HepG2 (cell line): ENCODE data around the gene RASGRF1. TPM values are rescaled to one million over a fixed set of nuclear protein-coding genes. Genes with fewer than 3 reads are reported as not detected.

Experiments
- ATAD3A ChIP-seq: sonication (generic); formaldehyde crosslinking; IDR thresholded peaks from 2 replicates; pipeline ENCODE4 v1.4.0; 2020; ENCODE audit warnings: missing genetic modification reagents
- ATRX ChIP-seq: sonication (generic); formaldehyde crosslinking; IDR thresholded peaks from 2 replicates; pipeline ENCODE4 v1.4.0; 2020; ENCODE audit warnings: missing genetic modification reagents, borderline replicate concordance
- ETV6 ChIP-seq: sonication (generic); formaldehyde crosslinking; conservative IDR thresholded peaks from 2 replicates; pipeline ENCODE4 v1.4.0; 2020; ENCODE audit warnings: missing genetic modification reagents
- EZH2 ChIP-seq: conservative IDR thresholded peaks from 2 replicates; pipeline ENCODE4 v1.6.1; 2012; ENCODE audit warnings: mild to moderate bottlenecking, low read depth, low read length, moderate library complexity
- FLYWCH1 ChIP-seq: sonication (generic); formaldehyde crosslinking; IDR thresholded peaks from 2 replicates; pipeline ENCODE4 v1.8.1; 2023; ENCODE audit warnings: mild to moderate bottlenecking, missing genetic modification reagents
- FOXM1 ChIP-seq: sonication (generic); formaldehyde crosslinking; IDR thresholded peaks from 2 replicates; pipeline ENCODE4 v1.5.0; 2020; ENCODE audit warnings: missing genetic modification reagents
- GATA4 ChIP-seq: sonication (generic); IDR thresholded peaks from 2 replicates; pipeline ENCODE4 v1.6.1; 2016; ENCODE audit warnings: antibody characterized with exemption, low read depth, borderline replicate concordance
- GATAD1 ChIP-seq: IDR thresholded peaks from 2 replicates; pipeline ENCODE4 v1.6.1; 2016; ENCODE audit warnings: missing genetic modification reagents, missing compliant biosample characterization
- HNF4G ChIP-seq, 2 experiments: sonication (generic) in 1 of 2; formaldehyde crosslinking in 1 of 2; IDR thresholded peaks; 2 replicates each; pipeline versions ENCODE4 v1.4.0 to v1.6.1; 2011 to 2020; ENCODE audit warnings: borderline replicate concordance in 2 of 2, low read depth in 2 of 2, mild to moderate bottlenecking in 2 of 2, low read length in 1 of 2, missing genetic modification reagents in 1 of 2, moderate library complexity in 1 of 2
- MAF1 ChIP-seq: sonication (generic); formaldehyde crosslinking; IDR thresholded peaks from 2 replicates; pipeline ENCODE4 v1.5.0; 2020; ENCODE audit warnings: missing genetic modification reagents, borderline replicate concordance
- NFE2L2 ChIP-seq: fragments of 150-350 bp; IDR thresholded peaks from 2 replicates; pipeline ENCODE4 v1.6.1; 2014; ENCODE audit warnings: low read length
- NFYC ChIP-seq: IDR thresholded peaks from 2 replicates; pipeline ENCODE4 v1.6.1; 2016; ENCODE audit warnings: missing genetic modification reagents, missing compliant biosample characterization
- RFXANK ChIP-seq: IDR thresholded peaks from 2 replicates; pipeline ENCODE4 v1.6.1; 2016
- SNAI1 ChIP-seq: sonication (generic); formaldehyde crosslinking; IDR thresholded peaks from 2 replicates; pipeline ENCODE4 v1.5.0; 2020; ENCODE audit warnings: mild to moderate bottlenecking, missing genetic modification reagents, borderline replicate concordance
- TEAD3 ChIP-seq: optimal IDR thresholded peaks from 2 replicates; pipeline ENCODE3; 2016; ENCODE audit warnings: borderline replicate concordance
- TERF1 ChIP-seq: sonication (generic); formaldehyde crosslinking; IDR thresholded peaks from 2 replicates; pipeline ENCODE4 v1.8.0; 2022; ENCODE audit warnings: mild to moderate bottlenecking, missing genetic modification reagents, moderate library complexity
- ZBTB1 ChIP-seq: sonication (generic); formaldehyde crosslinking; IDR thresholded peaks from 2 replicates; pipeline ENCODE4 v1.4.0; 2020; ENCODE audit warnings: missing genetic modification reagents, borderline replicate concordance
- ZBTB20 ChIP-seq: sonication (generic); formaldehyde crosslinking; IDR thresholded peaks from 2 replicates; pipeline ENCODE4 v1.8.1; 2023; ENCODE audit warnings: missing genetic modification reagents, low read depth, mild to moderate bottlenecking, borderline replicate concordance
- ZNF17 ChIP-seq: sonication (generic); formaldehyde crosslinking; IDR thresholded peaks from 2 replicates; pipeline ENCODE4 v1.5.0; 2020; ENCODE audit warnings: mild to moderate bottlenecking, missing genetic modification reagents
- ZNF33A ChIP-seq: sonication (generic); formaldehyde crosslinking; IDR thresholded peaks from 2 replicates; pipeline ENCODE4 v1.5.1; 2020; ENCODE audit warnings: missing genetic modification reagents, mild to moderate bottlenecking, moderate library complexity, borderline replicate concordance
- ZNF737 ChIP-seq: sonication (generic); formaldehyde crosslinking; IDR thresholded peaks from 2 replicates; pipeline ENCODE4 v1.5.0; 2020; ENCODE audit warnings: missing genetic modification reagents, mild to moderate bottlenecking, borderline replicate concordance
- polyA plus RNA-seq, 8 experiments: library from polyadenylated mRNA; depleted of rRNA in 3 of 8; stranded (reverse) in 7 of 8; unstranded in 1 of 8; fragments of >200 nt; fragmentation: Illumina TruSeq in 4 of 8; extraction: Trizol in 4 of 8; gene quantifications; 2 replicates each; pipeline versions ENCODE4 v1.2.1 to v1.2.3, GENCODE V29; 2011 to 2016; ENCODE audit warnings: low read depth in 4 of 8, missing spikeins in 1 of 8, mixed read lengths in 1 of 8; ENCODE audit not compliant: insufficient read depth in 1 of 8
- total RNA-seq, 5 experiments: library from RNA; depleted of rRNA; stranded (reverse); fragments of >200 nt; fragmentation: Illumina TruSeq; extraction: Trizol; gene quantifications; 2 replicates each; pipeline ENCODE4 v1.2.3, GENCODE V29; 2016; ENCODE audit warnings: low read depth in 1 of 5
- TF ChIP-seq, protein P1 (sequence below): sonication (generic); formaldehyde crosslinking; conservative IDR thresholded peaks from 2 replicates; pipeline ENCODE4 v1.4.0; 2020; ENCODE audit warnings: missing genetic modification reagents
- TF ChIP-seq, protein P2 (sequence below): sonication (generic); formaldehyde crosslinking; IDR thresholded peaks from 2 replicates; pipeline ENCODE4 v1.9.0; 2022; ENCODE audit warnings: missing genetic modification reagents, mild to moderate bottlenecking, borderline replicate concordance
- TF ChIP-seq, protein P3 (sequence below): sonication (generic); formaldehyde crosslinking; IDR thresholded peaks from 2 replicates; pipeline ENCODE4 v1.5.0; 2020; ENCODE audit warnings: missing genetic modification reagents, mild to moderate bottlenecking, borderline replicate concordance
- TF ChIP-seq, protein P4 (sequence below): sonication (generic); formaldehyde crosslinking; IDR thresholded peaks from 2 replicates; pipeline ENCODE4 v1.8.0; 2022; ENCODE audit warnings: missing genetic modification reagents, low read depth, mild to moderate bottlenecking, borderline replicate concordance

The RASGRF1 gene
- total and polyA plus RNA-seq, 2 of the 13 experiments (the other 11 are each of a cell fraction or from before 2014, with no cell fraction given), result 0.55 to 3.0 TPM

DNA sequence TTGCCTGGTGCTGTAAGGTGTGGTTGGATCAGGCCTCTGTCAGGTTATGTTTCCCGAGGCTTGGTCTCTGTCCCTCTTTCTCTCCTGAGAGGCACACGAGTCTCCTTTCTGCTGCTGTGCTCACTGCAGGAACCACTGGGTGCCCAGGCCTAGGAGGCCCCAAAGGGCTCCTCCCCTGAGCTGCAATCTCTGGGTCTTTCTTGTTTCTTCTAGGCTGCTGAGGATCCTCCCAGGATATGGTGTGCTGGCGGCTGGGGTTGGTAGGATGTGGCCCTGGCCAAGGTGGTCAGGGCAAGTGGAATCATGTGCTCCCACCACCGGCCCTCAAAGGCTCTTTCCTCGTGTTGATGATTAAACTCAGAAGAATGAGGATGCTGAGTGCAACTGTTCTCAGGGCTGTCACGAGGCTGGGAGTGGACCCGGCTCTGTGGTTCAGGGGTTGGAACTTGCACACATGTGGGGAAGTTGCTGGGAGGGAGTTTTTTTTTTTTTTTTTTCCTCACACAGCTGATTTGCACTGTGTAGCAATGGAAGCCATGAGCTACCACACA lies 102.1 kb downstream of the RASGRF1 start (continued):
- TF ChIP-seq GATA4 (peak; percentile 57; the same call in 1 of the 2 replicates), HNF4G (IDR thresholded peaks at IDR 0.05; ENCODE audit: borderline replicate concordance, low read depth, low read length) (peak; percentile 70; the same call in 1 of the 2 replicates), HNF4G (CRISPR knock-in tag; IDR thresholded peaks at IDR 0.05; ENCODE audit: borderline replicate concordance, low read depth) (no peak), MAF1 (CRISPR knock-in tag) (no peak), TERF1 (CRISPR knock-in tag) (no peak), ETV6 (no peak), ZBTB20 (CRISPR knock-in tag) (peak; percentile 93; the same call in 1 of the 2 replicates), NFYC (CRISPR knock-in tag) (peak; percentile 34; the same call in 1 of the 2 replicates), EZH2 (no peak), ATRX (CRISPR knock-in tag) (no peak), ZNF33A (no peak), FLYWCH1 (CRISPR knock-in tag) (no peak), SNAI1 (CRISPR knock-in tag) (no peak), TEAD3 (CRISPR knock-in tag) (peak; percentile 94), NFE2L2 (no peak), ZNF737 (CRISPR knock-in tag) (no peak), ATAD3A (no peak), ZNF17 (no peak), RFXANK (no peak), GATAD1 (CRISPR knock-in tag) (peak; percentile 44; the same call in 1 of the 2 replicates), FOXM1 (CRISPR knock-in tag) (no peak), ZBTB1 (no peak)
- TF ChIP-seq, protein P1, sequence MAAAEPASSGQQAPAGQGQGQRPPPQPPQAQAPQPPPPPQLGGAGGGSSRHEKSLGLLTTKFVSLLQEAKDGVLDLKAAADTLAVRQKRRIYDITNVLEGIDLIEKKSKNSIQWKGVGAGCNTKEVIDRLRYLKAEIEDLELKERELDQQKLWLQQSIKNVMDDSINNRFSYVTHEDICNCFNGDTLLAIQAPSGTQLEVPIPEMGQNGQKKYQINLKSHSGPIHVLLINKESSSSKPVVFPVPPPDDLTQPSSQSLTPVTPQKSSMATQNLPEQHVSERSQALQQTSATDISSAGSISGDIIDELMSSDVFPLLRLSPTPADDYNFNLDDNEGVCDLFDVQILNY (CRISPR knock-in tag), result no peak
- TF ChIP-seq, protein P2, sequence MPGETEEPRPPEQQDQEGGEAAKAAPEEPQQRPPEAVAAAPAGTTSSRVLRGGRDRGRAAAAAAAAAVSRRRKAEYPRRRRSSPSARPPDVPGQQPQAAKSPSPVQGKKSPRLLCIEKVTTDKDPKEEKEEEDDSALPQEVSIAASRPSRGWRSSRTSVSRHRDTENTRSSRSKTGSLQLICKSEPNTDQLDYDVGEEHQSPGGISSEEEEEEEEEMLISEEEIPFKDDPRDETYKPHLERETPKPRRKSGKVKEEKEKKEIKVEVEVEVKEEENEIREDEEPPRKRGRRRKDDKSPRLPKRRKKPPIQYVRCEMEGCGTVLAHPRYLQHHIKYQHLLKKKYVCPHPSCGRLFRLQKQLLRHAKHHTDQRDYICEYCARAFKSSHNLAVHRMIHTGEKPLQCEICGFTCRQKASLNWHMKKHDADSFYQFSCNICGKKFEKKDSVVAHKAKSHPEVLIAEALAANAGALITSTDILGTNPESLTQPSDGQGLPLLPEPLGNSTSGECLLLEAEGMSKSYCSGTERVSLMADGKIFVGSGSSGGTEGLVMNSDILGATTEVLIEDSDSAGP (CRISPR knock-in tag), result peak; percentile 70; the same call in 1 of the 2 replicates
- TF ChIP-seq, protein P3, sequence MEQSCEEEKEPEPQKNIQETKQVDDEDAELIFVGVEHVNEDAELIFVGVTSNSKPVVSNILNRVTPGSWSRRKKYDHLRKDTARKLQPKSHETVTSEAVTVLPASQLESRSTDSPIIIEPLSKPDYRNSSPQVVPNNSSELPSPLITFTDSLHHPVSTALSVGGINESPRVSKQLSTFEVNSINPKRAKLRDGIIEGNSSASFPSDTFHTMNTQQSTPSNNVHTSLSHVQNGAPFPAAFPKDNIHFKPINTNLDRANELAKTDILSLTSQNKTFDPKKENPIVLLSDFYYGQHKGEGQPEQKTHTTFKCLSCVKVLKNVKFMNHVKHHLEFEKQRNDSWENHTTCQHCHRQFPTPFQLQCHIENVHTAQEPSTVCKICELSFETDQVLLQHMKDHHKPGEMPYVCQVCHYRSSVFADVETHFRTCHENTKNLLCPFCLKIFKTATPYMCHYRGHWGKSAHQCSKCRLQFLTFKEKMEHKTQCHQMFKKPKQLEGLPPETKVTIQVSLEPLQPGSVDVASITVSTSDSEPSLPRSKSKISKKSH, result peak; percentile 87; the same call in 1 of the 2 replicates
- TF ChIP-seq, protein P4, sequence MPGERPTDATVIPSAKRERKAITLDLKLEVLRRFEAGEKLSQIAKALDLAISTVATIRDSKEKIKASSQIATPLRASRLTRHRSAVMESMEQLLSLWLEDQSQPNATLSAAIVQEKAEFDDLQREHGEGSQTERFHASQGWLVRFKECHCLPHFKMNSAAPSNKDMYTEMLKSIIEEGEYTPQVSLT (CRISPR knock-in tag), result no peak
